Suprapubic skin (tissue), 4 donors: Measurements from ENCODE around the gene CNN2. TPM values are rescaled to one million over a fixed set of nuclear protein-coding genes. Genes with fewer than 3 reads are reported as not detected.

Experiments
- DNase-seq, 2 donors: peaks; one replicate each; pipeline ENCODE4 v3.0.0-alpha.2; 2019; ENCODE audit warnings: low spot score in 2 of 2
- H3K27ac ChIP-seq: fragments of 200-600 bp; sonication (generic); one replicate; pipeline ENCODE4 v1.5.1; 2019
- H3K27me3 ChIP-seq: fragments of 200-600 bp; sonication (generic); one replicate; pipeline ENCODE4 v1.5.1; 2019
- H3K36me3 ChIP-seq: fragments of 200-600 bp; sonication (generic); one replicate; pipeline ENCODE4 v1.5.1; 2019
- H3K4me1 ChIP-seq: fragments of 200-600 bp; sonication (generic); one replicate; pipeline ENCODE4 v1.5.1; 2019
- H3K4me3 ChIP-seq: fragments of 200-600 bp; sonication (generic); one replicate; pipeline ENCODE4 v1.5.1; 2019; ENCODE audit warnings: mild to moderate bottlenecking
- H3K9me3 ChIP-seq: fragments of 200-600 bp; sonication (generic); one replicate; pipeline ENCODE4 v1.5.1; 2019
- EP300 ChIP-seq: sonication (generic); formaldehyde crosslinking; IDR thresholded peaks from one replicate; pipeline ENCODE4 v1.6.1; 2017; ENCODE audit warnings: antibody characterized with exemption
- POLR2A ChIP-seq, 2 donors: fragments of 450-650 bp; IDR thresholded peaks; one replicate each; pipeline ENCODE4 v1.6.1; 2017; ENCODE audit warnings: antibody characterized with exemption in 2 of 2, mild to moderate bottlenecking in 2 of 2, moderate library complexity in 2 of 2
- POLR2AphosphoS5 ChIP-seq, 3 donors: sonication (generic); formaldehyde crosslinking; IDR thresholded peaks; one replicate each; pipeline ENCODE4 v1.6.1; 2017; ENCODE audit warnings: antibody characterized with exemption in 3 of 3
- WGBS: methylation state at CpG from one replicate; pipeline ENCODE4 v1.1.5; 2018; 5-methylcytosine and 5-hydroxymethylcytosine counted together
- total RNA-seq, 4 donors: library from RNA; depleted of rRNA; stranded (reverse); fragments of >200 nt; gene quantifications; one replicate each; pipeline ENCODE4 v1.1.0, GENCODE V29; 2016
- TF ChIP-seq, protein P1 (sequence below), 2 donors: fragments of 200-600 bp in 1 of 2; fragments of 450-650 bp in 1 of 2; sonication (generic) in 1 of 2; IDR thresholded peaks; one replicate each; pipeline ENCODE4 v1.5.1; 2016 to 2019; ENCODE audit warnings: antibody characterized with exemption in 2 of 2, mild to moderate bottlenecking in 1 of 2, moderate library complexity in 1 of 2

The CNN2 gene
- total RNA-seq, 4 donors from 2014 or later = 44.0 to 75.1 (median 68.4) TPM

DNA sequence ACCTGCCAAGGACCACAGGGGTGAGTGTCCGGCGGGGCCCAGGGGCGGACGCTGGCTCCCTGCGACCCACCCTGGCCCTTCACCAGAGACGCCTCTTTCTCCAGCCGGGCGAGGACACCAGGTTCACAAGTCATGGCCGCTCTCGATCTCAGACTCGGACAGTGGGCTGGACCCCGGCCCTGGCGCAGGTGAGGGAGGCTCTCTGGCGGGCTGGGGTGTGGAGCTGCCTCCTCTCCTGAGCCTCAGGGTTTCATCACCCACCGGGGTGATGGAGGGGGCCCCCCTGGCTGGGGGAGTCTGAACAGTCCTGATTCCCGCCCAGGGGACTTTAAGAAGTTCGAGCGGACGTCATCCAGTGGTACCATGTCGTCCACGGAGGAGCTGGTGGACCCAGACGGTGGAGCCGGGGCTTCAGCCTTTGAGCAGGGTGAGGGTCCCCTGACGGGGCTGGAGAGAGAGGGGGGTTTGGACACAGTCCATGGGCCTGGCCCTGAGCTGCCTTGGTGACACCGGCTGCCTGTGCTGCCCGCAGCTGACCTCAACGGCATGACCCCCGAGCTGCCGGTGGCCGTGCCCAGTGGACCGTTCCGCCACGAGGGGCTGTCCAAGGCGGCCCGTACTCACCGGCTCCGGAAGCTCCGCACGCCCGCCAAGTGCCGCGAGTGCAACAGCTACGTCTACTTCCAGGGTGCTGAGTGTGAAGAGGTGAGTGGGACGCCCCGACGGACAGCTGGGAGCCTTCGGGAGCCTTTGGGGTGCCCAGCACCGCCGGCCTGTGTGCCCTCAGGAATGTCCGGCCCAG, 54.2 kb downstream of the CNN2 start:
- Histone ChIP-seq H3K4me1 (peaks cover 40% of the 10 kb centered on the region), H3K4me3 (no peak overlapping the region), H3K27ac (no peak overlapping the region), H3K27me3 (no peaks in the 10 kb centered on the region), H3K36me3 (peaks cover 12% of the 10 kb centered on the region), H3K9me3 (no peaks in the 10 kb centered on the region)
- DNase-seq = peak in 1 of 2 donors; percentile 70
- 91% methylated on average over 32 of the region's 50 CpGs for WGBS
- TF ChIP-seq EP300 (no peak), POLR2AphosphoS5 (IDR thresholded peaks at IDR 0.05) (no peak), POLR2A (IDR thresholded peaks at IDR 0.05) (no peak)
- TF ChIP-seq, protein P1, sequence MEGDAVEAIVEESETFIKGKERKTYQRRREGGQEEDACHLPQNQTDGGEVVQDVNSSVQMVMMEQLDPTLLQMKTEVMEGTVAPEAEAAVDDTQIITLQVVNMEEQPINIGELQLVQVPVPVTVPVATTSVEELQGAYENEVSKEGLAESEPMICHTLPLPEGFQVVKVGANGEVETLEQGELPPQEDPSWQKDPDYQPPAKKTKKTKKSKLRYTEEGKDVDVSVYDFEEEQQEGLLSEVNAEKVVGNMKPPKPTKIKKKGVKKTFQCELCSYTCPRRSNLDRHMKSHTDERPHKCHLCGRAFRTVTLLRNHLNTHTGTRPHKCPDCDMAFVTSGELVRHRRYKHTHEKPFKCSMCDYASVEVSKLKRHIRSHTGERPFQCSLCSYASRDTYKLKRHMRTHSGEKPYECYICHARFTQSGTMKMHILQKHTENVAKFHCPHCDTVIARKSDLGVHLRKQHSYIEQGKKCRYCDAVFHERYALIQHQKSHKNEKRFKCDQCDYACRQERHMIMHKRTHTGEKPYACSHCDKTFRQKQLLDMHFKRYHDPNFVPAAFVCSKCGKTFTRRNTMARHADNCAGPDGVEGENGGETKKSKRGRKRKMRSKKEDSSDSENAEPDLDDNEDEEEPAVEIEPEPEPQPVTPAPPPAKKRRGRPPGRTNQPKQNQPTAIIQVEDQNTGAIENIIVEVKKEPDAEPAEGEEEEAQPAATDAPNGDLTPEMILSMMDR (IDR thresholded peaks at IDR 0.05) = no peak

DNA sequence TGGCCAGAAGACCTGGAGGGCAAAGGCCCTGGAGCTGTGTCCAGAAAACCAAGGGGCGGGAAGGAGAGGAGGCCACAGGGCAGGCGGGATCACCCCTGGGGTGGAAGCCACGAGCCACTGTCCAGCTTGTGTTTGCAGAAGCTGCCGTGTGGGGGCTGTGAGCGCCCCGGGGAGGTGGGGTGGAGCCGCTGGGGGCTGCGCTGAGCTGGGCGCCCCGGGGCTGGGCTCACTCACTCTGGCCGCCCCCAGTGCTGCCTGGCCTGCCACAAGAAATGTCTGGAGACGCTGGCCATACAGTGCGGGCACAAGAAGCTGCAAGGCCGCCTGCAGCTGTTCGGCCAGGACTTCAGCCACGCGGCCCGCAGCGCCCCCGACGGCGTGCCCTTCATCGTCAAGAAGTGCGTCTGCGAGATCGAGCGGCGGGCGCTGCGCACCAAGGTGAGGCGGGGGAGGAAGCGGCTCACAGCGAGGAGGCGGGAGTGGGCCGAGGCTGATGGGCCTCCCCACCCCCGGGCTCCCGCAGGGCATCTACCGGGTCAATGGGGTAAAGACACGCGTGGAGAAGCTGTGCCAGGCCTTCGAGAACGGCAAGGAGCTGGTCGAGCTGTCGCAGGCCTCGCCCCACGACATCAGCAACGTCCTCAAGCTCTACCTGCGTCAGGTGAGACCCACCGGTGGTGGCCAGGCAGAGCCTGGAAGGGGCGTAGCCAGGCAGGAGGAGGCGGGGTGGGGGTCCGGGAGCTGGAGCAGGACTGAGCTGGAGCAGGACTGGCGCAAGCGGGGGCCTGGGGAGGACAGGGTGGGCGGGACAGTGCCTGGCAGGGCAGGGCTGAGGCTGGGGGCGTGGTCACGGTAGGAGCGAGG, 55.1 kb downstream of the CNN2 start:
- H3K27ac ChIP-seq = no peak overlapping the region
- no peaks in the 10 kb centered on the region for H3K27me3 ChIP-seq
- peaks cover 18% of the 10 kb centered on the region for H3K36me3 ChIP-seq
- TF ChIP-seq, protein P1 (IDR thresholded peaks at IDR 0.05) = no peak
- TF ChIP-seq EP300 (no peak), POLR2AphosphoS5 (IDR thresholded peaks at IDR 0.05) (no peak), POLR2A (IDR thresholded peaks at IDR 0.05) (no peak)
- H3K9me3 ChIP-seq = no peaks in the 10 kb centered on the region
- H3K4me3 ChIP-seq = peak overlapping the region; percentile 42
- 62% methylated on average over 55 of the region's 58 CpGs for WGBS
- DNase-seq = no peak
- peaks cover 39% of the 10 kb centered on the region for H3K4me1 ChIP-seq

DNA sequence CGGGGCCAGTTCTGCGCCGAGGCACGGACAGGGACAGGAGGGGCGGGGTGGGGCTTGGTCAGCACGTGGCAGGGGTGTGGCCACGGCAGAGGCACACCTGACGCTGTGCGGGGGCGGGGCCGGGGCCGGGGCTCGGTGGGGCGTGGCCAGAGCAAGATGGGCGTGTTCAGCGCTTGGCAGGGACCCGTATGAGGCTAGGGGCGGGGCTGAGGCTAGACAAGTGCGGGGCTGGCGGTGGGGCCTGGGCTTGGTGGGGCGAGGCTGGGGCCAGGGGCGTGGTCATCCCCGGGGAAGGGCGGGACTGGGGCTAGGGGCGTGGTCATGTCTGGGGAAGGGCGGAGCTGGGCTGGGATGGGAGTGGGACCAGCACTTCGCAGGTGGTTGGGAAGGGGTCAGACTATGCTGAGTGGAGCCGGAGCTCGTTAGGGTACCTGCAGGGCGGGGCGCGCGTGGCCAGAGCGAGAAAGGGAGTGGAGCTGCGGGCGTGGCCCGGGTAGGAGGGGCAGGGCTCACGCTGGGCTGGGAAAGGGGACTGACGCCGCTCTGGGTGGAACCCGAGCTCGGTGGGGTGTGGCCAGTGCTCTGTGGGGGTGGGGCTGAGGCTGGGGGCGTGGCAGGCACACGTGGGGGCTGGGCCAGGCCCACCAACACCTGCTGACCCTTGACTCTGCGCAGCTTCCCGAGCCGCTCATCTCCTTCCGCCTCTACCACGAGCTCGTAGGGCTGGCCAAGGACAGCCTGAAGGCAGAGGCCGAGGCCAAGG, 55.9 kb downstream of the CNN2 start:
- TF ChIP-seq, protein P1 (IDR thresholded peaks at IDR 0.05) = no peak
- TF ChIP-seq POLR2A (IDR thresholded peaks at IDR 0.05) (no peak), EP300 (no peak), POLR2AphosphoS5 (IDR thresholded peaks at IDR 0.05) (no peak)
- Histone ChIP-seq H3K4me1 (peaks cover 36% of the 10 kb centered on the region), H3K36me3 (peaks cover 18% of the 10 kb centered on the region), H3K27me3 (no peaks in the 10 kb centered on the region), H3K4me3 (peak overlapping the region; percentile 42), H3K27ac (peak overlapping the region; percentile 30), H3K9me3 (no peaks in the 10 kb centered on the region)
- peak in 1 of 2 donors; percentile 89 for DNase-seq
- 8% methylated on average over 36 of the region's 51 CpGs for WGBS

DNA sequence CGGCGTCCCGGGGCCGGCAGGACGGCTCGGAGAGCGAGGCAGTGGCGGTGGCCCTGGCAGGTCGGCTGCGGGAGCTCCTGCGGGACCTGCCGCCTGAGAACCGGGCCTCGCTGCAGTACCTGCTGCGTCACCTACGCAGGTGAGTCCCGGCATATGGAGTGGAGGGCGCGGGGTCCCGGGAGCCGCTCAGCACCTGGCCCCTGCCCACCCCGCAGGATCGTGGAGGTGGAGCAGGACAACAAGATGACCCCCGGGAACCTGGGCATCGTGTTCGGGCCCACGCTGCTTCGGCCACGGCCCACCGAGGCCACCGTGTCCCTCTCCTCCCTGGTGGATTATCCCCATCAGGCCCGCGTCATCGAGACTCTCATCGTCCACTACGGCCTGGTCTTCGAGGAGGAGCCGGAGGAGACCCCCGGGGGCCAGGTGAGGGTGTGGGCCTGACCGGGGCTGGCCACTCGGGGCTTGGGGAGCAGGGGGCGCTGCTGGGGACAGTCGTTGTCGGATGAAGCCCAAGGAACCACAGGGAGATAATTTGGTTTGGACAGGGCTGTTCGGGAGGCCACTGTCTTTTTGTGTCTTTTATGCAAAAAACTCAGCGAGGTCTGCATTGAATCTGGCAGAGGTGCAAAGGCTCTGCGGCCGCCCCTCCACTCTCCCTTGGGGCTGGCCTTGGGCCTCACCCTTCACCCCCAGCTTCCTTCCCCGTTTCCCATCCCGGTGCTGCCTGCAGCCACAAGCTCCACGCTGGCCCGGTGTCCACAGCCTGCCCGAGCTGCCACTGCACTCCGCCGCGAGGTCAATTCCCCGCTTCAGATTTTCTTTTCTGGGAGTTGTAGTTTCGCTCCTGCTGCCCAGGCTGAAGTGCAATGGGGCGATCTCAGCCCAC, 56.8 kb downstream of the CNN2 start:
- TF ChIP-seq POLR2AphosphoS5 (IDR thresholded peaks at IDR 0.05) (peak in 1 of 3 donors; percentile 33), EP300 (no peak)
- WGBS = 89% methylated on average over 42 of the region's 59 CpGs
- no peaks in the 10 kb centered on the region for H3K9me3 ChIP-seq
- peak overlapping the region; percentile 30 for H3K27ac ChIP-seq
- peaks cover 39% of the 10 kb centered on the region for H3K4me1 ChIP-seq
- H3K4me3 ChIP-seq = peak overlapping the region; percentile 42
- no peaks in the 10 kb centered on the region for H3K27me3 ChIP-seq
- no peak for DNase-seq
- H3K36me3 ChIP-seq = peaks cover 22% of the 10 kb centered on the region
